Measurements from ENCODE around the gene TMEM11. TPM values are rescaled to one million over a fixed set of nuclear protein-coding genes. Genes with fewer than 3 reads are reported as not detected.

The TMEM11 gene
- total and polyA plus RNA-seq, 2 donors (not counting 1 experiment from before 2014, with no cell fraction given) = 21.4 to 25.3 TPM

- CTCF ChIA-PET = no interaction called here
- peaks cover 16% of the 10 kb centered on the region for H3K4me1 Mint-ChIP-seq
These were observed 33.7 kb upstream of the TMEM11 start for GRCh38 chr17:21247552-21248258.

More at GRCh38 chr17:21247552-21248258, 33.7 kb upstream of the TMEM11 start:
- Histone ChIP-seq H3K9ac (ENCODE audit: low read length) (no peak overlapping the region), H3K79me2 (ENCODE audit: control insufficient read depth, insufficient read depth, low read length) (no peaks in the 10 kb centered on the region), H3K4me2 (replicated peaks; ENCODE audit: low read depth, low read length, poor library complexity, severe bottlenecking) (no peak overlapping the region), H4K20me1 (ENCODE audit: control insufficient read depth, insufficient read depth, low read length, poor library complexity, severe bottlenecking) (no peaks in the 10 kb centered on the region), H3K36me3 (replicated peaks in 1 of 2; ENCODE audit: control extremely low read depth in 1 of 2, control insufficient read depth in 1 of 2, extremely low read depth in 1 of 2, insufficient read depth in 2 of 2, low read length in 1 of 2) (peaks cover 0 to 2% of the 10 kb centered on the region in 2 experiments), H3K9me3 (ENCODE audit: control extremely low read depth in 1 of 3, control insufficient read depth in 2 of 3, insufficient read depth in 1 of 3, low read length in 2 of 3) (peaks cover 0 to 2% (median 0%) of the 10 kb centered on the region in 3 donors), H3K27me3 (replicated peaks in 1 of 4; ENCODE audit: control extremely low read depth in 1 of 4, control insufficient read depth in 3 of 4, insufficient read depth in 4 of 4, low read length in 3 of 4) (no peaks in the 10 kb centered on the region), H2AFZ (ENCODE audit: insufficient read depth, low read depth, low read length, poor library complexity, severe bottlenecking) (no peak overlapping the region), H3K4me3 (ENCODE audit: control extremely low read depth in 1 of 5, extremely low read depth in 1 of 5, insufficient read depth in 1 of 5, low read depth in 2 of 5, low read length in 4 of 5) (no peak overlapping the region), H3K27ac (ENCODE audit: low read length in 2 of 2) (no peak overlapping the region), H3K4me1 (ENCODE audit: control insufficient read depth in 2 of 2, insufficient read depth in 2 of 2, low read length in 2 of 2) (peaks cover 4 to 20% of the 10 kb centered on the region in 2 donors)
- no peaks in the 10 kb centered on the region for H3K27me3 Mint-ChIP-seq
- 95% methylated on average over 12 of the region's 12 CpGs for WGBS (ENCODE audit: insufficient coverage)
- no peak overlapping the region for H3K27ac Mint-ChIP-seq
- no peaks in the 10 kb centered on the region for H3K9me3 Mint-ChIP-seq (ENCODE audit: insufficient read depth)
- intact Hi-C loops (cut with micrococcal nuclease) = no loop called here
- no peak for ATAC-seq (ENCODE audit: low read depth)
- no peak overlapping the region for H3K4me3 Mint-ChIP-seq
- POLR2A ChIA-PET = no interaction called here
- no peak for DNase-seq
- TF ChIP-seq EZH2 (IDR thresholded peaks at IDR 0.05; ENCODE audit: borderline replicate concordance, insufficient read depth, low read depth, low read length, poor library complexity, severe bottlenecking) (no peak), CTCF (IDR thresholded peaks at IDR 0.05) (no peak)
